HUES48 (cell line): ENCODE data around the gene NOS1.
"Not testable (repeated sequence)": the region's sequence is repeated elsewhere in the genome, so short reads cannot be mapped to it uniquely, and the experiment has no call there.

ENCODE experiments used
- H3K27ac ChIP-seq: one replicate; pipeline ENCODE4 v1.7.0; 2013; ENCODE audit warnings: low read depth, low read length, inconsistent platforms
- H3K27me3 ChIP-seq: 2 replicates; pipeline ENCODE4 v1.6.1; 2013; ENCODE audit warnings: mild to moderate bottlenecking, low read length; ENCODE audit not compliant: control insufficient read depth, insufficient read depth
- H3K36me3 ChIP-seq: 2 replicates; pipeline ENCODE4 v1.6.1; 2013; ENCODE audit warnings: low read length; ENCODE audit not compliant: control insufficient read depth, insufficient read depth
- H3K4me1 ChIP-seq: 2 replicates; pipeline ENCODE4 v1.6.1; 2013; ENCODE audit warnings: mild to moderate bottlenecking, low read length; ENCODE audit not compliant: control insufficient read depth, insufficient read depth
- H3K4me3 ChIP-seq: 2 replicates; pipeline ENCODE4 v1.5.1; 2013; ENCODE audit warnings: mild to moderate bottlenecking, low read depth, low read length
- H3K9ac ChIP-seq: 2 replicates; pipeline ENCODE4 v1.6.1; 2013; ENCODE audit warnings: mild to moderate bottlenecking, low read depth, low read length, moderate library complexity
- H3K9me3 ChIP-seq: 2 replicates; pipeline ENCODE4 v1.6.1; 2013; ENCODE audit warnings: low read length; ENCODE audit not compliant: control insufficient read depth, insufficient read depth

NOS1 gene

GRCh38 chr12:117231750-117232149, 129.7 kb downstream of the NOS1 start:
- Histone ChIP-seq H3K9me3 (no peaks in the 10 kb centered on the region), H3K9ac (no peak overlapping the region), H3K27me3 (no peaks in the 10 kb centered on the region), H3K4me1 (peaks cover 14% of the 10 kb centered on the region), H3K4me3 (no peak overlapping the region), H3K27ac (no peak overlapping the region), H3K36me3 (no peaks in the 10 kb centered on the region)

GRCh38 chr12:117228239-117228638, 133.2 kb downstream of the NOS1 start:
- no peak overlapping the region for H3K4me3 ChIP-seq

GRCh38 chr12:117227000-117227653, 134.3 kb downstream of the NOS1 start:
- Histone ChIP-seq H3K9ac (no peak overlapping the region), H3K36me3 (no peaks in the 10 kb centered on the region), H3K27me3 (no peaks in the 10 kb centered on the region), H3K27ac (no peak overlapping the region), H3K9me3 (no peaks in the 10 kb centered on the region), H3K4me3 (no peak overlapping the region), H3K4me1 (no peaks in the 10 kb centered on the region)

More at GRCh38 chr12:117228239-117228638, 133.2 kb downstream of the NOS1 start:
- Histone ChIP-seq H3K27ac (no peak overlapping the region), H3K4me1 (no peaks in the 10 kb centered on the region), H3K27me3 (no peaks in the 10 kb centered on the region), H3K9ac (no peak overlapping the region), H3K9me3 (no peaks in the 10 kb centered on the region), H3K36me3 (no peaks in the 10 kb centered on the region)

GRCh38 chr12:117226505-117226904, 134.9 kb downstream of the NOS1 start:
- H3K9me3 ChIP-seq: no peaks in the 10 kb centered on the region
- no peak overlapping the region for H3K27ac ChIP-seq
- H3K27me3 ChIP-seq: no peaks in the 10 kb centered on the region
- H3K36me3 ChIP-seq: no peaks in the 10 kb centered on the region
- H3K4me1 ChIP-seq: no peaks in the 10 kb centered on the region
- H3K4me3 ChIP-seq: no peak overlapping the region
- no peak overlapping the region for H3K9ac ChIP-seq

- Histone ChIP-seq H3K9ac (no peak overlapping the region), H3K27ac (no peak overlapping the region), H3K36me3 (no peaks in the 10 kb centered on the region), H3K4me1 (no peaks in the 10 kb centered on the region), H3K9me3 (no peaks in the 10 kb centered on the region), H3K4me3 (no peak overlapping the region), H3K27me3 (no peaks in the 10 kb centered on the region)
Observed at GRCh38 chr12:117225179-117225578, 136.2 kb downstream of the NOS1 start.

GRCh38 chr12:117220947-117221346, 140.5 kb downstream of the NOS1 start:
- not testable (repeated sequence) for H3K4me1 ChIP-seq, H3K9ac ChIP-seq, H3K27me3 ChIP-seq, H3K4me3 ChIP-seq, H3K9me3 ChIP-seq, H3K27ac ChIP-seq, H3K36me3 ChIP-seq

GRCh38 chr12:117218149-117218548, 143.3 kb downstream of the NOS1 start:
- H3K27ac ChIP-seq: no peak overlapping the region
- no peak overlapping the region for H3K4me3 ChIP-seq
- no peaks in the 10 kb centered on the region for H3K4me1 ChIP-seq
- no peaks in the 10 kb centered on the region for H3K9me3 ChIP-seq
- H3K36me3 ChIP-seq: no peaks in the 10 kb centered on the region
- no peaks in the 10 kb centered on the region for H3K27me3 ChIP-seq
- H3K9ac ChIP-seq: no peak overlapping the region

- H3K4me1 ChIP-seq: peaks cover 4% of the 10 kb centered on the region
- H3K27ac ChIP-seq: no peak overlapping the region
- no peaks in the 10 kb centered on the region for H3K9me3 ChIP-seq
- H3K9ac ChIP-seq: no peak overlapping the region
- no peaks in the 10 kb centered on the region for H3K27me3 ChIP-seq
- H3K4me3 ChIP-seq: no peak overlapping the region
- H3K36me3 ChIP-seq: no peaks in the 10 kb centered on the region
Observed at GRCh38 chr12:117216686-117217085, 144.7 kb downstream of the NOS1 start.

- H3K27me3 ChIP-seq: no peaks in the 10 kb centered on the region
- no peaks in the 10 kb centered on the region for H3K9me3 ChIP-seq
- no peak overlapping the region for H3K9ac ChIP-seq
- peaks cover 4% of the 10 kb centered on the region for H3K4me1 ChIP-seq
- no peaks in the 10 kb centered on the region for H3K36me3 ChIP-seq
- H3K4me3 ChIP-seq: no peak overlapping the region
- H3K27ac ChIP-seq: no peak overlapping the region
Observed at GRCh38 chr12:117214797-117215196, 146.6 kb downstream of the NOS1 start.

GRCh38 chr12:117213295-117213808, 148.1 kb downstream of the NOS1 start:
- H3K9ac ChIP-seq: no peak overlapping the region
- no peak overlapping the region for H3K27ac ChIP-seq
- H3K4me3 ChIP-seq: no peak overlapping the region
- no peaks in the 10 kb centered on the region for H3K27me3 ChIP-seq
- H3K4me1 ChIP-seq: peaks cover 4% of the 10 kb centered on the region
- no peaks in the 10 kb centered on the region for H3K36me3 ChIP-seq
- H3K9me3 ChIP-seq: no peaks in the 10 kb centered on the region

GRCh38 chr12:117212563-117213190, 148.7 kb downstream of the NOS1 start:
- H3K9me3 ChIP-seq: no peaks in the 10 kb centered on the region

More at GRCh38 chr12:117212563-117213190, 148.7 kb downstream of the NOS1 start:
- H3K27ac ChIP-seq: no peak overlapping the region
- H3K36me3 ChIP-seq: no peaks in the 10 kb centered on the region
- H3K4me3 ChIP-seq: no peak overlapping the region
- H3K9ac ChIP-seq: no peak overlapping the region
- H3K4me1 ChIP-seq: peaks cover 4% of the 10 kb centered on the region
- no peaks in the 10 kb centered on the region for H3K27me3 ChIP-seq
